ENCODE data around the gene TCP11L2.
"Not testable (repeated sequence)": the region's sequence is repeated elsewhere in the genome, so short reads cannot be mapped to it uniquely, and the experiment has no call there.

The TCP11L2 gene

GRCh38 chr12:106307181-106307580 is 4.6 kb downstream of the TCP11L2 start:
- no peak for TF ChIP-seq CTCF (IDR thresholded peaks at IDR 0.05; ENCODE audit: extremely low read depth, missing control alignments)
- no peak for DNase-seq (ENCODE audit: low spot score)

- no peak for DNase-seq (ENCODE audit: low spot score)
- no peak for TF ChIP-seq CTCF (IDR thresholded peaks at IDR 0.05; ENCODE audit: extremely low read depth, missing control alignments)
Observed at GRCh38 chr12:106308121-106308520, 5.6 kb downstream of the TCP11L2 start.

- TF ChIP-seq CTCF (IDR thresholded peaks at IDR 0.05; ENCODE audit: extremely low read depth, missing control alignments), result no peak
- no peak for DNase-seq (ENCODE audit: low spot score)
Observed at GRCh38 chr12:106308611-106309010, 6.1 kb downstream of the TCP11L2 start.

- no peak for TF ChIP-seq CTCF (IDR thresholded peaks at IDR 0.05; ENCODE audit: extremely low read depth, missing control alignments)
- no peak for DNase-seq (ENCODE audit: low spot score)
Observed at GRCh38 chr12:106309671-106310505, 7.4 kb downstream of the TCP11L2 start.

- no peak for TF ChIP-seq CTCF (IDR thresholded peaks at IDR 0.05; ENCODE audit: extremely low read depth, missing control alignments)
- DNase-seq (ENCODE audit: low spot score), result no peak
Observed at GRCh38 chr12:106310687-106311086, 8.2 kb downstream of the TCP11L2 start.

- TF ChIP-seq CTCF (IDR thresholded peaks at IDR 0.05; ENCODE audit: extremely low read depth, missing control alignments), result no peak
- no peak for DNase-seq (ENCODE audit: low spot score)
Observed at GRCh38 chr12:106311139-106311538, 8.6 kb downstream of the TCP11L2 start.

GRCh38 chr12:106313413-106313812 is 10.9 kb downstream of the TCP11L2 start:
- DNase-seq (ENCODE audit: low spot score), result not testable (repeated sequence)

GRCh38 chr12:106315523-106315922 is 13.0 kb downstream of the TCP11L2 start:
- TF ChIP-seq CTCF (IDR thresholded peaks at IDR 0.05; ENCODE audit: extremely low read depth, missing control alignments), result no peak
- DNase-seq (ENCODE audit: low spot score), result no peak

Measured in GM20000 (cell line).